ENCODE data around the gene SMPDL3A.

SMPDL3A gene

DNA sequence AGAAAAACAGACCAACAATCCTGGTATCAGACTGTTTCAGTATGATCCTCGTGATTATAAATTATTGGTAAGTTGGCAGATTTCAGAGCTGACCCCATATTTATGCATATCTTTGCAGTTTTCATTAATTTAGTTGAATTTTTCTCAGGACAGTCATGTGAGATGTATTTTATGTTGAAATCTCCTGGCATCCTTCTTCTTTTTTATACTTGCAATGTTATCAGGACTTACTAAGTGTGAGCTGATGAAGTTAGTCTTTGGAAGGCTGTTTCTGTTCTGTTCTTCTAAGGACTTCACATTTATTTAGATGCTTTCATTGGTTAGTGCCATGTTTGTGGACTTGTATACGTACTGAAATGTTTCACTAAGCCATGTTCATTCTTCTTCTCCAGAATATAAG, 17.2 kb downstream of the SMPDL3A start:
- DNase-seq = no peak

DNA sequence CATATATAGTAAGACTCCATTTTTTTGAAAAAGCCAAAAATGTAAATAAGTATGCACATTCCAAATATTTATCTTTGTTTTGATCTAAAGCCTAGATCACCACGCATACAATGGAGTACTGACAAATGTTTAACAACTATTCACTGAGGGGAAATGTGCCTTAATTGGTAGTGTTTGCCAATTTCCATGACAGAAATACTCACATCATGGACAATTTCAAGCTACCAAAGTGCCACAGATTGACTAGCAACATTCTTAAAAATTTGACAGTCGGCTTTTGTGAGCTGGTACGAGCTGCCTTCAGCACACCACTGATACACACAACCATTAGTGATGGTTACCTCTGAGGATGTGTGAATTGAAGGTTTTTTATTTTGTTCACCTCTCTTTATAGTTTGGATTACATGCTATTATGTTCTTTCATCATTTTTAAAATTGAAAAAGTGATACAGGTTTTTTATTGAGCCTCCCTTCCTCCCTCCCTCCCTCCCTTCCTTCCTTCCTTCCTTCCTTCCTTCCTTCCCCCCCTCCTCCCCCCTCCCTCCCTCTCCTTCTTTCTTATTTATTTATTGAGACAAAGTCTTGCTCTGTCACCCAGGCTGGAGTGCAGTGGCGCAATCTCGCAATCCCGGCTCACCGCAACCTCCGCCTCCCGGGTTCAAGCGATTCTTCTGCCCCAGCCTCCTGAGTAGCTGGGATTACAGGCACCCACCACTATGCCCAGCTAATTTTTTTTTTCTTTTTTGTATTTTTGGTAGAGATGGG, 19.2 kb downstream of the SMPDL3A start:
- DNase-seq = no peak

DNA sequence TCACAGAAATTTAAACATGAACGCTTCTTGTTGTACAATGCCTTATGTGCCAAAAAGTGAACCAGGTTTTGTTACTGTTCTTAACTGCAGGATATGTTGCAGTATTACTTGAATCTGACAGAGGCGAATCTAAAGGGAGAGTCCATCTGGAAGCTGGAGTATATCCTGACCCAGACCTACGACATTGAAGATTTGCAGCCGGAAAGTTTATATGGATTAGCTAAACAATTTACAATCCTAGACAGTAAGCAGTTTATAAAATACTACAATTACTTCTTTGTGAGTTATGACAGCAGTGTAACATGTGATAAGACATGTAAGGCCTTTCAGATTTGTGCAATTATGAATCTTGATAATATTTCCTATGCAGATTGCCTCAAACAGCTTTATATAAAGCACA, 19.9 kb downstream of the SMPDL3A start:
- DNase-seq = no peak

DNA sequence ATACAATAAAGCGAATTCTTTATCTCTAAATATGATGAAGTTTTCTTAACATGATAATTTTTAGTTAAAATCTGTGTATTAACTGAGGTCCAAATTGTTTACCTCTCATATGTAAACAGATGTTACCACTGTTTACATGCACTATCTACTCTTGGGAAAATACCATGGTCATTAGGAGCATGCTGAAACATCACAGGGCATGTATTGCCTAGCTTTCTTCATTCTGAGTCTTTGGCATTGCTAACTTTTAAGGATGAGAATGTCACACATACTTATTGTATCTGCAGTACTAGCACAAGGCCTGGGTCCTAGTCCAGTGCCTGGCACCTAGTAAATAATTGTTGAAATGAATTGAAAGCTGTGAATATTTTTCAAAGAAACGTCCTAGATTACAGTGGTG, 20.6 kb downstream of the SMPDL3A start:
- DNase-seq = no peak

DNA sequence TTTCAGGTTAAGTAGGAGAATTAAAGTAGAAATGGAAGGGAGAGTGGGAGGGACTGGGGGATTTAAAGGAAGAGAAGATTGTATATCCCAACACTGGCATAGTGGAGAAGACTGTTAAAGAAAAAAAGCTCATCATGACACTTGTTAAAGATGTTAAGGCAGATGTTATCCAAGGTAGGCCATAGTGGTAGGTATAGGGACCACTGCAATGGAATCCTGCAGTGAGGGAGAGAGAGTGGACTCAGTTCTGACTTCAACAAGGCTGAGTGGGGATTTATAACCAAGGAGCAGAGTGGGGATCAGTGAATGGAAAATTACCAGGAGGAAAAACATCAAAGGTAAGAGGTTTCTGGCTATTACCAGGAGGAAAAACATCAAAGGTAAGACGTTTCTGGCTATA, 21.1 kb downstream of the SMPDL3A start:
- DNase-seq = no peak

DNA sequence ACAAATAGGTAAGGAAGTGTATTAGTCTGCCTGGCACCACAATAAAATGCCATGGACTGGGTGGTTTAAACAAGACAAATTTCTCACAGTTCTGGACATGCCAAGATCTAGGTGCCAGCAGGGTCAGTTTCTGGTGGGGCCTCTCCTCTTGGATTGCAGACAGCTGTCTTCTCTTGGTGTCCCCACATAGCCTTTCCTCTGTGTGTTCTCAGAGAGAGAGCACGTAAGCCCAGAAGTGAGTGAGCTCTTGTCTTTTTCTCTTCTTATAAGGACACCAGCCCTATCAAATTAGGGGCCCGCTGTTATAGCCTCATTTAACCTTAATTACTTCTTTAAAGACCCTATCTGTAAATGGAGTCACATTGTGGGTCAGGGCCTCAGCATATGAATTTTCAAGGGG, 28.3 kb downstream of the SMPDL3A start:
- no peak for DNase-seq

- DNase-seq = no peak
These were observed 28.7 kb downstream of the SMPDL3A start for GRCh38 chr6:122817766-122818165.

- DNase-seq = no peak
These were observed 29.8 kb downstream of the SMPDL3A start for GRCh38 chr6:122818866-122819265.

DNA sequence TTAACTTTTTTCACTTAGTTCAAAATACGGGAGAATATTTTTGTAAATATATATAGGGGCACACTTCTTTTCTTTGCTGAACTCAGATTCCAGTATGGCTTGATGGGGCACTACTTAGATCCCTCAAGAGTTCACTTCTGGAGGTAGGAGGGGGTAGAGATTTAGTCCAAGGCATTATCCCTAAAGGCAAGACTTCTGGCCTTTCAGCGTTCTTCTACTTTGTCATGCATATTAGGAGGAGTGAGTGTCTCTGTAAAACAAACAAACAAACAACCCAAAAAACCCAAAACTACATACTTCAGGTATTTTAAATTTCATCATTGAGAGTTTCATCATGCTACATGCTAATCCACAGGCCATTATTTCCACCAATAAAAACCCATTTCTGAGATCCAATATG, 32.0 kb downstream of the SMPDL3A start:
- no peak for DNase-seq

- no peak for DNase-seq
These were observed 36.1 kb downstream of the SMPDL3A start for GRCh38 chr6:122825163-122825562.

DNA sequence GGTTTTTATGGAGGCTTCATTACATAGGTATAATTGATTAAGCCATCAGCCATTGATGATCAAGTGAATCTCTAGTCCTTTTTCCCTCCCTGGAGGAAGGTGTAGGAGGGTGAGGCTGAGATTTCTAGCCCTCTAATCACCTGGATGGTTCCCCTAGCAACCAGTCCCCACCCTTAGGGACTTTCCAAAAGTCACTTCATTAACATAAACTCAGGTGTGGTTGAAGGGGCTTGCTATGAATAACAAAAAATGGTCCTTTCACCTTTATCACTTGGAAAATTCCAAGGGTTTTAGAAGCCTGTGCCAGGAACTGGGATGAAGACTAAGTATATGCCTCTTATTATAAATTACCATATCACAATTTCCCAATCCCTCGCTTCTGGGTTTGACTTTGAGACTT, 40.4 kb downstream of the SMPDL3A start:
- no peak for DNase-seq

GRCh38 chr6:122831511-122831910, 42.5 kb downstream of the SMPDL3A start:
- DNase-seq = no peak

DNA sequence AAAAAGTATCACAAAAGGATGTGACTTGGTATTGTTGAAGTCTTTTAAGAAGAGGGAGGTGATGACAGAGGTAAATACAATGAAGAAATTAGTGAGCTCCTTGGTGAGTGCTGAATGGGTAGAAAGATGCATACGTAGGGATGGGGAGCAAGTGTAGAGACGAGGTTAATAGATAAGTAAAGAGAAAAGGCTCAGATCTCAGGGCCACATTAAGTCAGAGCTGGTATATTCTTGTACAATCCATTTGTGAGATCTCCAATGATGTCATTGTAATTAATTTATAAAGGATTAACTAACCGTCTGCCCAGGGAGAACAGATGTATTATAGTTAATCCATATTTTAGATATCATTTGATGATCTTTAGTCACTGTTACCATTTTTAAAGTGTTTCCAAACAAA, 43.4 kb downstream of the SMPDL3A start:
- DNase-seq = no peak

- DNase-seq = no peak
These were observed 44.0 kb downstream of the SMPDL3A start for GRCh38 chr6:122833021-122833491.

DNA sequence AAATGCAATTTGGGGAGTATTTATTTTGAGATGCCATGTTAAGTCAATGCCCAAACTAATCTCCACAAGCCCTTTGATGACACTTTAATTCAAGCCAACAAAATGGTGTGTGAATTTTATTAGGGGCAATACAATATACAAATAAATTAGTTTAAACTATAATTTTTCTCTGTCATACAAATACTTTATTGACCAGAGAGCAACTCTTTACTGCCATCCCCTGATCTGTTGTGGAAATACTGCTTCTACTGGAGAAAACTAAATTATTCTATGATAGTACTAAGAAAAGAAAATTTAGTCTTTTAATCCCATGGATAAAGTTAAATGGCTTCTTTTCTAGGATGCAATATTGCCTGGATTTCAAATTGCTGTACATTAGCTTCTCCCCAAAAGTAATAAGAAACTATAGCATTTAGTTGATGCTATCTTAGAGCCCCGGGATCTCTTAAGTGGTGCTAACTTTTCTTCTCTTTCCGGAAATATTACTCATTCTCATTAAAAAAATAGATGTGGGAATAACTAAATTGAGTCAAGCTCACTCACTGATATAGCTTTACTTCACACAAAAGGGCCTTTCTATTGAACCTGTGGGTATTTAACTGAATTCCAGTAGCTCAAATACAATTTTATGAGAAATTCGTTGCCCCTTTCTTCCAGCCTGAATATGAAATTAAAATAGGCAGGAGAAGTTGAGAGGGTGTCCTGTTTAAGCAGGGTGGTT, 49.2 kb downstream of the SMPDL3A start:
- DNase-seq = no peak

- peak; percentile 5 for DNase-seq
These were observed 50.4 kb downstream of the SMPDL3A start for GRCh38 chr6:122839472-122839871.

DNA sequence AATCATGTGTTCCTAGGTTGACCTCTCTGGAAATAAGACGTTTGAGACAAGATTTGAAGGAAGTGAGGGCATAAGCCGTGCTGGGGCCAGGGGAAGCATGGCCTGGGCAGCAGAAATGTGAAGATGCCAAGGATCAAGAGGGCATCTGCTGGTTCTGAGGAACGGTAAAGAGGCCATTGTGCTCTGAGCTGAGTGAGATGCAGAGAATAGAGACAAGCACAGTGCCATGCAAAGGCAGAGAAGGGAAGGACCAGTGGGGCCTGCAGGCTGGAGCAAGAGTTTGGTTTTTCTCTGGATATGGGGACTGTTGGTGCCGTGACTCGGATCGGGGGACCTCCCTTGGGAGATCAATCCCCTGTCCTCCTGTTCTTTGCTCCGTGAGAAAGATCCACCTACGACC, 50.8 kb downstream of the SMPDL3A start:
- DNase-seq = no peak

- no peak for DNase-seq
These were observed 56.4 kb downstream of the SMPDL3A start for GRCh38 chr6:122845464-122845863.

DNA sequence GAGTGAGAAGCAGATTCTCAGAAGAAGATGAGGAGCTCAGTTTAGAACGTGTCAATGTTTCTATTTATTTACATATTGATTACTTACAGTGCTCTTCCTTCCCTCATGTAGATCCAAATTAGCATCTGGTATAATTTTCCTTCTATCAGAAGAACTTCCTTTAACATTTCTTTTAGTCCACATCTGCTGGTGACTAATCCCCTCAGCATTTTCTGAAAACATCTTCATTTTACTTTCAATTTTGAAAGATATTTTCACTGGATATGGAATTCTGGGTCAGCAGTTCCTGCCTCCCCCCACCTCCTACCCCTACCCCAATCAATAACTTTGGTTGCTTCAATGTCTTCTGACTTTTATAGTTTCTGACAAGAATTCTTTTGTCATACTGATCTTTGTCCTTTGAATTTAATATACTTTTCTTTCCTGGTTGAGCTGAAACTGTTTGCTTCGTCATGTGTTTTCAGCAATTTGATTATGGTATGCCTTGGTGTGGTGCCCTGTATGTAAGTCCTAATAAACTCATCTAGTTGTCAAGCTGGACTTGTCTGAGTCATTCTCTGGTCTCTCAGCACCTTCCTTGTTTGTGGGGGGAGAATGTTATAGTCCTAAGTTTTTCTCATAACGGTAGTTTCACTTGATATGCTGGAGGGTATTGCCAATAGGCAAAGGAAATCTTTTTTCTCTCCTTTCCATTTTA, 57.0 kb downstream of the SMPDL3A start:
- DNase-seq = no peak

DNA sequence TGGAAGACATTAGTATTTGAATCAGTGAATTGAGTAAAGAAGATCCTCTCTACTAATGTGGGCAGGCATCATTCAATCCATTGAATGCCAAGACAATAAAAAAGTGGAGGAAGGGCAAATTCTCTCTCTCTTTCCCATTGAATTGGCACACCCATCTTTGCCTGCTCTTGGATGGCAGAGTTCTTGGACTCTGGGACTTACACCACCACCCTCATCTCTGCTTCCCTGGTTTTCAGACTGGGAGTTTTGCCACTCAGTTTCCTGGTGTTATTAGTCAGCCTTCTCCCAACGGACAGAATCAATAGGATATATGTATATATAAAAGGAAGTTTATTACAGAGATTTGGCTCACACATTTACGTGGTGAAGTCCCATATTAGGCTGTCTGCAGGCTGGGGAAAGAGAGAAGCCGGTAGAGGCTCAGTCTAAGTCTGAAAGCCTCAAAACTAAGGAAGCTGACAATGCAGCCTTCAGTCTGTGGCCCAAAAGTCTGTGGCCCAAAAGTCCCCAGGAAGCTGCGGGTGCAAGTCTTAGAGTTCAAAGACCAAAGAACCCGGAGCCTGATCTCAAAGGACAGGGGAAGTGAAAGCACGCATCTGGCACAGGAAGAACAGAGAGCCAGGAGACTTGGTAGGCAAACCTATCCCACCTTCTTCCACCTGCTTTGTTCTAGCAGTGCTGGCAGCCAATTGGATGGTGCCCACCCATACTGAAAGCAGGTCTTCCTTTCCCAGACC, 64.4 kb downstream of the SMPDL3A start:
- DNase-seq = no peak

All from NK-92 treated with Interleukin-12 subunit alpha and Interleukin-12 subunit beta, amount 100 ng/mL, for 24 hours (cell line).